ENCODE measurements around the gene FAM219A.

DNA sequence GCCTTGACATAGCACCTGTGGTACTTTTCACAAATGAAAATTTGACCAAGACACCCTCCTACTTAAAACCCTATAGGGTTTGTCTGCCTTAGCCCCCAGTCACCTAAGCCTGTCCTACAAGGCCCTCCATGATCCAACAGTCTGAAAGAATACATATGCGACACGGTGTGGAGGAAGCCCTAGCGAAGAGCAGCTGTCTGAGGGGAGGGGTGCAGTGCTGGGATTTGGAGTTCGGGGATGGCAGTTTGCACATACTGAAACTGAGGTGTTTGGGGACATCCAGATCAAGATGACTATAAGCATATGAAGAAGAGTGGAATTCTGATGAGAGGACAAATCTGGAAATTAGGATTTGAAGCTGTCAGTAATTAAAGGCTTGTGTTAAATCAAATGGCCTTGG lies 74.5 kb downstream of the FAM219A start:
- TF ChIP-seq, protein P1, sequence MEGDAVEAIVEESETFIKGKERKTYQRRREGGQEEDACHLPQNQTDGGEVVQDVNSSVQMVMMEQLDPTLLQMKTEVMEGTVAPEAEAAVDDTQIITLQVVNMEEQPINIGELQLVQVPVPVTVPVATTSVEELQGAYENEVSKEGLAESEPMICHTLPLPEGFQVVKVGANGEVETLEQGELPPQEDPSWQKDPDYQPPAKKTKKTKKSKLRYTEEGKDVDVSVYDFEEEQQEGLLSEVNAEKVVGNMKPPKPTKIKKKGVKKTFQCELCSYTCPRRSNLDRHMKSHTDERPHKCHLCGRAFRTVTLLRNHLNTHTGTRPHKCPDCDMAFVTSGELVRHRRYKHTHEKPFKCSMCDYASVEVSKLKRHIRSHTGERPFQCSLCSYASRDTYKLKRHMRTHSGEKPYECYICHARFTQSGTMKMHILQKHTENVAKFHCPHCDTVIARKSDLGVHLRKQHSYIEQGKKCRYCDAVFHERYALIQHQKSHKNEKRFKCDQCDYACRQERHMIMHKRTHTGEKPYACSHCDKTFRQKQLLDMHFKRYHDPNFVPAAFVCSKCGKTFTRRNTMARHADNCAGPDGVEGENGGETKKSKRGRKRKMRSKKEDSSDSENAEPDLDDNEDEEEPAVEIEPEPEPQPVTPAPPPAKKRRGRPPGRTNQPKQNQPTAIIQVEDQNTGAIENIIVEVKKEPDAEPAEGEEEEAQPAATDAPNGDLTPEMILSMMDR (conservative IDR thresholded peaks at IDR 0.05; ENCODE audit: low read depth, low read length), result no peak
- TF ChIP-seq EZH2phosphoT487 (IDR thresholded peaks at IDR 0.05; ENCODE audit: borderline replicate concordance, low read length) (no peak), EZH2 (IDR thresholded peaks at IDR 0.05; ENCODE audit: low read length, unreplicated experiment) (no peak)
